ENCODE measurements around the gene ERVK3-1.

GRCh38 chr19:58277748-58278540 lies 27.2 kb upstream of the ERVK3-1 start:
- TF ChIP-seq ZNF274 (IDR thresholded peaks at IDR 0.05; ENCODE audit: low read depth, low read length) = no peak
- TF ChIP-seq SUZ12 (IDR thresholded peaks at IDR 0.05; ENCODE audit: extremely low read depth, insufficient read depth, insufficient read length) = no peak
- no peak for TF ChIP-seq YY1 (IDR thresholded peaks at IDR 0.05; ENCODE audit: insufficient read depth, insufficient read length)

All from NT2/D1 (cell line).